ENCODE data around the gene STEAP3.

The STEAP3 gene

GRCh38 chr2:119248751-119249150 is 25.1 kb downstream of the STEAP3 start:
- peak; percentile 1 for DNase-seq

GRCh38 chr2:119249311-119249710 is 25.7 kb downstream of the STEAP3 start:
- DNase-seq = no peak

GRCh38 chr2:119249855-119250717 is 26.5 kb downstream of the STEAP3 start:
- peak; percentile 11 for DNase-seq

- DNase-seq = no peak
Observed at GRCh38 chr2:119250718-119251290, 27.2 kb downstream of the STEAP3 start.

GRCh38 chr2:119251652-119252051 is 28.0 kb downstream of the STEAP3 start:
- no peak for DNase-seq

GRCh38 chr2:119252186-119253113 is 28.8 kb downstream of the STEAP3 start:
- peak; percentile 5 for DNase-seq

- DNase-seq = peak; percentile 0
Observed at GRCh38 chr2:119253114-119253702, 29.6 kb downstream of the STEAP3 start.

GRCh38 chr2:119253760-119254600 is 30.3 kb downstream of the STEAP3 start:
- DNase-seq = peak; percentile 2

GRCh38 chr2:119254601-119255080 is 31.0 kb downstream of the STEAP3 start:
- no peak for DNase-seq

- no peak for DNase-seq
Observed at GRCh38 chr2:119255760-119256581, 32.3 kb downstream of the STEAP3 start.

- DNase-seq = no peak
Observed at GRCh38 chr2:119256582-119256921, 32.9 kb downstream of the STEAP3 start.

GRCh38 chr2:119257198-119257597 is 33.6 kb downstream of the STEAP3 start:
- DNase-seq = no peak

- DNase-seq = no peak
Observed at GRCh38 chr2:119259296-119259860, 35.7 kb downstream of the STEAP3 start.

GRCh38 chr2:119260646-119261492 is 37.2 kb downstream of the STEAP3 start:
- DNase-seq = peak; percentile 46

- no peak for DNase-seq
Observed at GRCh38 chr2:119261493-119262225, 38.0 kb downstream of the STEAP3 start.

- no peak for DNase-seq
Observed at GRCh38 chr2:119263025-119263424, 39.4 kb downstream of the STEAP3 start.

- DNase-seq = no peak
Observed at GRCh38 chr2:119263656-119264055, 40.0 kb downstream of the STEAP3 start.

- DNase-seq = no peak
Observed at GRCh38 chr2:119264781-119265692, 41.4 kb downstream of the STEAP3 start.
